Osteoblast (primary cell): ENCODE results near the gene FAF2. TPM values are rescaled to one million over a fixed set of nuclear protein-coding genes. Genes with fewer than 3 reads are reported as not detected.

Experiments
- DNase-seq: peaks from one replicate; pipeline ENCODE4 v3.0.0; 2011; ENCODE audit warnings: low spot score, mixed read lengths; ENCODE audit not compliant: insufficient read length; ENCODE audit errors: missing footprints
- H2AFZ ChIP-seq: 2 replicates; pipeline ENCODE4 v1.6.0; 2011; ENCODE audit warnings: mild to moderate bottlenecking, low read length
- H3K27ac ChIP-seq: 2 replicates; pipeline ENCODE4 v1.5.1; 2011; ENCODE audit warnings: mild to moderate bottlenecking, low read depth, low read length, moderate library complexity
- H3K27me3 ChIP-seq: 2 replicates; pipeline ENCODE4 v1.6.0; 2012; ENCODE audit warnings: mild to moderate bottlenecking, control low read depth, inconsistent platforms, low read length, moderate library complexity; ENCODE audit not compliant: insufficient read depth
- H3K36me3 ChIP-seq: 2 replicates; pipeline ENCODE4 v1.5.1; 2011; ENCODE audit warnings: mild to moderate bottlenecking, low read length, control low read depth, moderate library complexity; ENCODE audit not compliant: insufficient read depth
- H3K4me1 ChIP-seq: 2 replicates; pipeline ENCODE4 v1.5.1; 2011; ENCODE audit warnings: mild to moderate bottlenecking, low read length, control low read depth, moderate library complexity; ENCODE audit not compliant: insufficient read depth
- H3K4me2 ChIP-seq: 2 replicates; pipeline ENCODE4 v1.6.0; 2011; ENCODE audit warnings: mild to moderate bottlenecking, low read length; ENCODE audit not compliant: insufficient read depth
- H3K4me3 ChIP-seq: fragments of 200-600 bp; sonication (generic); 3 replicates; pipeline ENCODE4 v1.5.1; 2012; ENCODE audit warnings: mild to moderate bottlenecking, low read length, inconsistent platforms; ENCODE audit not compliant: insufficient read depth
- H3K79me2 ChIP-seq: 2 replicates; pipeline ENCODE4 v1.6.0; 2012; ENCODE audit warnings: mild to moderate bottlenecking, low read length, control low read depth, inconsistent platforms; ENCODE audit not compliant: insufficient read depth
- H3K9me3 ChIP-seq: 2 replicates; pipeline ENCODE4 v1.5.1; 2011; ENCODE audit warnings: low read depth, low read length, control low read depth
- H4K20me1 ChIP-seq: 2 replicates; pipeline ENCODE4 v1.6.0; 2012; ENCODE audit warnings: mild to moderate bottlenecking, low read length, control low read depth; ENCODE audit not compliant: insufficient read depth
- total RNA-seq: library from RNA; depleted of rRNA; stranded (reverse); fragments of >200 nt; gene quantifications from 2 replicates; pipeline ENCODE4 v1.2.3, GENCODE V29; 2012
- TF ChIP-seq, protein P1 (sequence below): IDR thresholded peaks from 2 replicates; pipeline ENCODE4 v1.5.1; 2011; ENCODE audit warnings: mild to moderate bottlenecking, low read depth, low read length, moderate library complexity; ENCODE audit errors: extremely low read depth

The FAF2 gene
- total RNA-seq, 1 donor = 40.2 TPM

DNA sequence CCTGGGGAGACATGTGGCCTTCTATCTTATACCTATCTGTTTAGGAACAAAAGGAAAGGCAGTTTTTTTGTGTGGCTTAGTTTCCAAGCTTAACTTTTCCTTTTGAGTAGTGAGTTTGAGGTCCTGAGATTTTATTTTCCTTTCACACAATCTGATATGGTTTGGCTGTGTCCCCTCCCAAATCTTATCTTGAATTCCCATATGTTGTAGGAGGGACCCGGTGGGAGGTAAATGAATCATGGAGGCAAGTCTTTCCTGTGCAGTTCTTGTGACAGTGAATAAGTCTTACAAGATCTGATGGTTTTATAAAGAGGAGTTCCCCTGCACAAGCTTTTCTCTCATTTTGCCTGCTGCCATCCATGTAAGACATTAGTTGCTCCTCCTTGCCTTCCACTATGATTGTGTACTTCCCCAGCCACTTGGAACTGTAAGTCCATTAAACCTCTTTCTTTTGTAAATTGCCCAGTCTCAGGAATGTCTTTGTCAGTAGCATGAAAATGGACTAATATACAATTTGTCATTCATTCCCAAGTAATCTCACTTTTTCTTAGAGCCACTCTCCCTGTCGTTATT, 27.1 kb upstream of the FAF2 start:
- Histone ChIP-seq H3K4me2 (no peak overlapping the region), H2AFZ (no peak overlapping the region), H3K9me3 (no peaks in the 10 kb centered on the region), H3K36me3 (no peaks in the 10 kb centered on the region), H3K4me3 (no peak overlapping the region), H3K79me2 (peaks cover 3% of the 10 kb centered on the region), H4K20me1 (no peaks in the 10 kb centered on the region), H3K4me1 (peaks cover 3% of the 10 kb centered on the region), H3K27me3 (peaks cover 14% of the 10 kb centered on the region), H3K27ac (no peak overlapping the region)
- TF ChIP-seq, protein P1, sequence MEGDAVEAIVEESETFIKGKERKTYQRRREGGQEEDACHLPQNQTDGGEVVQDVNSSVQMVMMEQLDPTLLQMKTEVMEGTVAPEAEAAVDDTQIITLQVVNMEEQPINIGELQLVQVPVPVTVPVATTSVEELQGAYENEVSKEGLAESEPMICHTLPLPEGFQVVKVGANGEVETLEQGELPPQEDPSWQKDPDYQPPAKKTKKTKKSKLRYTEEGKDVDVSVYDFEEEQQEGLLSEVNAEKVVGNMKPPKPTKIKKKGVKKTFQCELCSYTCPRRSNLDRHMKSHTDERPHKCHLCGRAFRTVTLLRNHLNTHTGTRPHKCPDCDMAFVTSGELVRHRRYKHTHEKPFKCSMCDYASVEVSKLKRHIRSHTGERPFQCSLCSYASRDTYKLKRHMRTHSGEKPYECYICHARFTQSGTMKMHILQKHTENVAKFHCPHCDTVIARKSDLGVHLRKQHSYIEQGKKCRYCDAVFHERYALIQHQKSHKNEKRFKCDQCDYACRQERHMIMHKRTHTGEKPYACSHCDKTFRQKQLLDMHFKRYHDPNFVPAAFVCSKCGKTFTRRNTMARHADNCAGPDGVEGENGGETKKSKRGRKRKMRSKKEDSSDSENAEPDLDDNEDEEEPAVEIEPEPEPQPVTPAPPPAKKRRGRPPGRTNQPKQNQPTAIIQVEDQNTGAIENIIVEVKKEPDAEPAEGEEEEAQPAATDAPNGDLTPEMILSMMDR = no peak
- no peak for DNase-seq

DNA sequence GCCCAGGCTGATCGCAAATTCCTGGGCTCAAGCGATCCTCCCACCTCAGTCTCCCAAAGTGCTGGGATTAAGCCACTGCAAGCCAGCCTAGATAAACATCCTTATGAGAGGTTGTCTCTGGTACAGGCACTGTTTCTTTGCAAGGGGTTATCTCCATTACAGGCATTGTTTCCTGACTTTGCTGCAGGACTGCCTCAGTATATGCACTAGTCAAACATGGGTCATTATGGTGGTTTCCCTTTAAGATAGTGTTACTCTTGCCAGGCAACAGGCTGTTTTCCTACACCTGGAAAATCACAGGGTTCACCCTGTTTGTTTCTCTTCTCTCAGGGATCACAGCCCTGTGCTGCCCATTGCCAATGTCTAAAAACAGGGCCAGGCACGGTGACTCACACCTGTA, 24.0 kb upstream of the FAF2 start:
- no peak overlapping the region for H2AFZ ChIP-seq
- DNase-seq = no peak
- H3K79me2 ChIP-seq = no peaks in the 10 kb centered on the region
- H3K36me3 ChIP-seq = no peaks in the 10 kb centered on the region
- H4K20me1 ChIP-seq = no peaks in the 10 kb centered on the region
- TF ChIP-seq, protein P1 = no peak
- peak overlapping the region; percentile 18 for H3K4me2 ChIP-seq
- H3K4me1 ChIP-seq = no peaks in the 10 kb centered on the region
- peaks cover 14% of the 10 kb centered on the region for H3K27me3 ChIP-seq
- no peaks in the 10 kb centered on the region for H3K9me3 ChIP-seq
- H3K27ac ChIP-seq = no peak overlapping the region
- no peak overlapping the region for H3K4me3 ChIP-seq

DNA sequence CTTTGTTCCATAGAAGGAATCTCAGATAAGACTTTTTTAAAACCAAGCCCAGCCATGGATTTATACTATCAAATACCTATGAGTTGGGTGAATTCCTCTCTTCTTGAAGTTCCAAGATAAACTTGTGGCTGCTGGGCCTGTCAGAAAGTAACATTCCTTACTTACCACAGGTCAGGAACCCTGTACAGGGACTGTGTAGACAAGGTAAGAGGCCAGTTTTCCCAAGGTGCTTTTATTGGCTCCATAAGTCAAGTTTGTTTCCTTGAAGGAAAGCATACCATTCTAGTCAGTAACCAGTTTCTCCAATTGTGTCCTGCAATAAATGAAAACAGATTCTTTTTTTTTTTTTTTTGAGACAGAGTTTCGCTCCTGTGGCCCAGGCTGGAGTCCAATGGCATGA, 23.0 kb upstream of the FAF2 start:
- Histone ChIP-seq H3K79me2 (no peaks in the 10 kb centered on the region), H4K20me1 (no peaks in the 10 kb centered on the region), H2AFZ (no peak overlapping the region), H3K4me1 (no peaks in the 10 kb centered on the region), H3K4me2 (no peak overlapping the region), H3K9me3 (no peaks in the 10 kb centered on the region), H3K36me3 (no peaks in the 10 kb centered on the region), H3K27me3 (peaks cover 14% of the 10 kb centered on the region), H3K27ac (no peak overlapping the region), H3K4me3 (no peak overlapping the region)
- TF ChIP-seq, protein P1 = no peak
- no peak for DNase-seq

DNA sequence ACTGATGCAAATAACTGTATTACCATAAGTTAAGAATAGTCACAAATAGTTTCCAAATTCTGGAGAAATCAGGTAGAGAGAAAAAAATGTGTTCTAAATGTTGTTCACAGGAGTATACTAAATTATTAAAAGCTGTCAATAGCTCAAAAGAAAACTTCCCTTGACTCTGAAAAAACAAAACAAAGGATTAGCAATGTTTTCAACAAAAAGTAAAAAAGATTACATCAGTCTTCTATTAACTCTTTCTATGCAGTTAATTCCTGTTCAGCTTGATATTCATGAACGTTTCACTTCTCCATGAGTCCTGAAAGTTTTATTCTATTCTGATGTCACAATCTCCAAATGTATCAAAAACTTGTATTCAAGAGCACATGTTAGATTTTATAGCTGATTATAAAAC, 22.4 kb upstream of the FAF2 start:
- TF ChIP-seq, protein P1 = no peak
- Histone ChIP-seq H2AFZ (no peak overlapping the region), H3K9me3 (no peaks in the 10 kb centered on the region), H4K20me1 (no peaks in the 10 kb centered on the region), H3K36me3 (no peaks in the 10 kb centered on the region), H3K4me3 (no peak overlapping the region), H3K27ac (no peak overlapping the region), H3K79me2 (no peaks in the 10 kb centered on the region), H3K27me3 (peaks cover 10% of the 10 kb centered on the region), H3K4me2 (no peak overlapping the region), H3K4me1 (no peaks in the 10 kb centered on the region)
- no peak for DNase-seq
